HEK293T (cell line): ENCODE results near the gene SH2D3C.
A peak's percentile ranks its signal among the peaks of the same experiment; 100 is the strongest.

ENCODE experiments used
- CTCF ChIA-PET: fragments of 350-600 bp; formaldehyde crosslinking; extraction: SDS; loops from one replicate; lab custom pipeline; 2021; ENCODE audit warnings: antibody characterized with exemption, inconsistent platforms; lab: Yijun Ruan, JAX
- POLR2A ChIA-PET: fragments of 350-600 bp; formaldehyde crosslinking; extraction: SDS; loops from one replicate; lab custom pipeline; 2020; ENCODE audit warnings: antibody characterized with exemption, inconsistent platforms; lab: Yijun Ruan, JAX
- DNase-seq: peaks from one replicate; pipeline ENCODE4 v3.0.0; 2012; ENCODE audit warnings: mixed read lengths; ENCODE audit errors: extremely low spot score
- ARNT ChIP-seq: fragments of 450-650 bp; IDR thresholded peaks from 2 replicates; pipeline ENCODE4 v1.6.1; 2017; ENCODE audit warnings: mild to moderate bottlenecking
- BHLHE40 ChIP-seq: fragments of 450-650 bp; IDR thresholded peaks from 2 replicates; pipeline ENCODE4 v1.6.1; 2016; ENCODE audit warnings: mild to moderate bottlenecking, moderate library complexity, borderline replicate concordance
- CTBP1 ChIP-seq: fragments of 450-650 bp; IDR thresholded peaks from 2 replicates; pipeline ENCODE4 v1.6.1; 2016; ENCODE audit warnings: borderline replicate concordance
- ELF4 ChIP-seq: fragments of 450-650 bp; IDR thresholded peaks from 2 replicates; pipeline ENCODE4 v1.6.1; 2017; ENCODE audit warnings: antibody characterized with exemption
- FOXA1 ChIP-seq: fragments of 450-650 bp; IDR thresholded peaks from 2 replicates; pipeline ENCODE4 v1.6.1; 2016; ENCODE audit warnings: mild to moderate bottlenecking
- FOXK2 ChIP-seq: fragments of 450-650 bp; IDR thresholded peaks from 2 replicates; pipeline ENCODE4 v1.6.1; 2016; ENCODE audit warnings: mild to moderate bottlenecking
- FOXM1 ChIP-seq: fragments of 450-650 bp; IDR thresholded peaks from 2 replicates; pipeline ENCODE4 v1.6.1; 2017; ENCODE audit warnings: mild to moderate bottlenecking, borderline replicate concordance
- HDGF ChIP-seq: fragments of 450-650 bp; IDR thresholded peaks from 2 replicates; pipeline ENCODE4 v1.6.1; 2017; ENCODE audit warnings: antibody characterized with exemption, borderline replicate concordance
- L3MBTL2 ChIP-seq: fragments of 450-650 bp; conservative IDR thresholded peaks from 2 replicates; pipeline ENCODE4 v1.6.1; 2016; ENCODE audit warnings: mild to moderate bottlenecking
- LEF1 ChIP-seq: fragments of 450-650 bp; IDR thresholded peaks from 2 replicates; pipeline ENCODE4 v1.6.1; 2017; ENCODE audit warnings: mild to moderate bottlenecking, borderline replicate concordance
- NFRKB ChIP-seq: fragments of 450-650 bp; IDR thresholded peaks from 2 replicates; pipeline ENCODE4 v1.6.1; 2016; ENCODE audit warnings: mild to moderate bottlenecking, moderate library complexity
- PKNOX1 ChIP-seq: fragments of 450-650 bp; IDR thresholded peaks from 2 replicates; pipeline ENCODE4 v1.6.1; 2016
- SP1 ChIP-seq: fragments of 450-650 bp; IDR thresholded peaks from 2 replicates; pipeline ENCODE4 v1.6.1; 2017
- SUZ12 ChIP-seq: fragments of 450-650 bp; IDR thresholded peaks from 2 replicates; pipeline ENCODE4 v1.6.1; 2016; ENCODE audit warnings: mild to moderate bottlenecking
- TARDBP ChIP-seq: fragments of 450-650 bp; IDR thresholded peaks from 2 replicates; pipeline ENCODE4 v1.6.1; 2016
- ZNF384 ChIP-seq: fragments of 450-650 bp; IDR thresholded peaks from 2 replicates; pipeline ENCODE4 v1.6.1; 2016

The SH2D3C gene

GRCh38 chr9:127744398-127745110 is 33.9 kb downstream of the SH2D3C start:
- TF ChIP-seq ELF4 (no peak), ARNT (no peak), HDGF (no peak), FOXK2 (no peak), CTBP1 (no peak), PKNOX1 (no peak), SP1 (no peak), L3MBTL2 (no peak), NFRKB (no peak), BHLHE40 (no peak), LEF1 (no peak), FOXM1 (no peak), TARDBP (no peak), SUZ12 (no peak), ZNF384 (no peak)
- DNase-seq, result no peak
- POLR2A ChIA-PET, result interaction anchor here (0.6 to 1.5 kb wide), 2 partner anchors 9 to 566 kb away, joined by 3 to 4 read pairs; partner anchors contain the start of gene TOR2A
- CTCF ChIA-PET, result interaction anchor here (1.5 kb wide), 1 partner anchor 177 kb away, joined by 4 read pairs; no protein-coding TSS in a partner anchor

- TF ChIP-seq PKNOX1 (peak; percentile 91), L3MBTL2 (no peak), SP1 (no peak)
- DNase-seq, result peak; percentile 67
- ChIA-PET POLR2A (interaction anchor here (1.8 kb wide), 1 partner anchor 43 kb away, joined by 5 read pairs; the partner anchor contains the start of gene CDK9), CTCF (interaction anchor here (1.4 kb wide), 1 partner anchor 42 kb away, joined by 3 read pairs; no protein-coding TSS in a partner anchor)
These were observed 35.9 kb downstream of the SH2D3C start for GRCh38 chr9:127742435-127743088.

- ChIA-PET CTCF (no interaction called here), POLR2A (interaction anchor here (1.8 kb wide), 1 partner anchor 44 kb away, joined by 5 read pairs; the partner anchor contains the start of gene CDK9)
- TF ChIP-seq FOXK2 (no peak), PKNOX1 (peak; percentile 72)
- peak; percentile 53 for DNase-seq
These were observed 36.5 kb downstream of the SH2D3C start for GRCh38 chr9:127741831-127742434.

- POLR2A ChIA-PET, result interaction anchor here (1.2 kb wide), 2 partner anchors 28 to 45 kb away, joined by 3 read pairs; partner anchors contain the start of gene CDK9
- CTCF ChIA-PET, result no interaction called here
- no peak for DNase-seq
- TF ChIP-seq TARDBP, result no peak
- TF ChIP-seq FOXM1, result no peak
- no peak for TF ChIP-seq LEF1
- TF ChIP-seq ZNF384, result no peak
- TF ChIP-seq NFRKB, result no peak
- no peak for TF ChIP-seq CTBP1
- no peak for TF ChIP-seq SP1
- TF ChIP-seq PKNOX1, result no peak
- no peak for TF ChIP-seq FOXK2
- TF ChIP-seq ELF4, result no peak
- no peak for TF ChIP-seq BHLHE40
- no peak for TF ChIP-seq FOXA1
- TF ChIP-seq HDGF, result no peak
- no peak for TF ChIP-seq L3MBTL2
These were observed 38.7 kb downstream of the SH2D3C start for GRCh38 chr9:127739614-127740330.

GRCh38 chr9:127738666-127739065 is 39.8 kb downstream of the SH2D3C start:
- ChIA-PET POLR2A (no interaction called here), CTCF (interaction anchor here (0.6 kb wide), 1 partner anchor 205 kb away, joined by 3 read pairs; no protein-coding TSS in a partner anchor)
- no peak for TF ChIP-seq HDGF
- no peak for DNase-seq
